NCI-H146 (cell line): ENCODE results near the gene KRT31.
A peak's percentile ranks its signal among the peaks of the same experiment; 100 is the strongest.
"Not testable (repeated sequence)": the region's sequence is repeated elsewhere in the genome, so short reads cannot be mapped to it uniquely, and the experiment has no call there.

Experiments
- DNase-seq: peaks from one replicate; lab custom pipeline; 2025; lab: John Stamatoyannopoulos, UW

The KRT31 gene

GRCh38 chr17:41417576-41418015 lies 20.2 kb upstream of the KRT31 start:
- DNase-seq, result peak; percentile 4

- no peak for DNase-seq
Measured at GRCh38 chr17:41417127-41417526, 19.7 kb upstream of the KRT31 start.

DNA sequence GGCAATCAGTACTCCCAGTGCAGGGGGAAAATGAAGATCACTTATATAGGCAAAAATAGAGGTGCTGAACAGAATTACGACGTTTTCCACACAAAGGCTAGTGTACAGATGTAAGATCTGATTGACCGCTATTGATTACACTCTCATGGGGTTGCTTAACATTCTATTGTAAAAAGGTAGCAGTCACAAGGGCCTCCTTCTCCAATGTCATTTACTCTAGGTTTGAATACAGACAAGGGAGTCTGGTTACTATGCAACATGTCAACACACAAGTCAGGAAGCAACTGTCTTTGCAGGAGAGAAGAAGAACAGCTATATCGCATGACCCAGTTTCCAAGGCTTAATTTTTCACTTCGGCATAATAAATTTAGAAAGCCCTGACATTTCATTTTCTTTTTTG lies 19.1 kb upstream of the KRT31 start:
- DNase-seq, result no peak

GRCh38 chr17:41415833-41416335 lies 18.5 kb upstream of the KRT31 start:
- no peak for DNase-seq

- no peak for DNase-seq
Measured at GRCh38 chr17:41415411-41415810, 18.0 kb upstream of the KRT31 start.

DNA sequence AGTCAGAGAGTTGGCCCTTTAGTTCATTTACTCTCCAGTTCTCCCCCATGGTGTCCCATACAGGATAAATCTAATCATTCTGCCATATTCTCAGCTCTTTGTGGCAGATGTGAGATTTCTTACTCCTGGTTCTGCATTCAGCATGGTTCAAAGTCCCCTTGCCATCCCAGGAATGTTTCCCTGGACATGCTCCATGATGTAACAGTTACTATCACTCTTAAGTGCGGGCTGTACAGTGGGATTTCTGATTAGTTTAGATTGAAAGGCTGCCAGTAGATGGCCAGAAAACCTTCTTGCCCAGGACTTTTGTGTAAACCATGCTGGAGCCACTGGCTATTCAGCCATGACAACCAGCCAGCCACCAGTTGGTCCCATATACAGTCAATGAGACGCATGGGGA lies 16.6 kb upstream of the KRT31 start:
- no peak for DNase-seq

GRCh38 chr17:41413353-41413957 lies 16.0 kb upstream of the KRT31 start:
- no peak for DNase-seq

DNA sequence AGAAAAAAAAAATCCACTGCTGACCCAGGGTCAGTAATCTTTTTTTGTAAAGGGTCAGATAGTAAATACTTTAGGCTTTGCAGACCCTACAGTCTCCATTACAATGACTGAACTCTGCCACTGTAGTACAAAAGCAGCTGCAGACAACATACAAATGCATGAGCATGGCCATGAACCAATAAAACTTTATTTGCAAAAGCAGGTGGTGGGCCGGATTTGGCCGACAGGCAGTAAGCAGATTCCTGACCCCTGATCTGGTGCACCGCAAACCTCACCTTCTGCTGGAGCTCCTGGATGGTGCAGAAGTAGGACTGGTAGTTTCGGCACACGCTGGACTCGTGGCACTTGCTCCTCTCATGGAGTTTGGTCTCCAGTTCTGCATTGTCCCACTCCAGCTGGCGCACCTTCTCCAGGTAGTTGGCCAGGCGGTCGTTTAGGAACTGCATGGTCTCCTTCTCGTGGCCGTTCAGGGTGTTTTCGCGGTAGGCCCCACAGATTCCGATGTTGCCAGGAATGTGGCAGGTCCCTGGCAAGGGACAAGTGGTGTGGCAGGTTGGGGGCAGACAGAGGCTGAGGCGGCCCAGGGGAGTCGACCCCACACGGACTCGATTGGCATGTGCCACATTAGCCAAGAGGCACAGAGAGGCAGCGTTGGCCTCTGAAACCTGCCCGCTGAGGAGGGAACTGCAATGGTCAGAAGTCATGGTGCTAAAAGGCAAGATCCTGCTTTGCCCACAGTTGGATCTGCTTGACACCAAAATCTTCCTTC lies 13.8 kb upstream of the KRT31 start:
- DNase-seq, result no peak

GRCh38 chr17:41407226-41407625 lies 9.8 kb upstream of the KRT31 start:
- DNase-seq, result no peak

- no peak for DNase-seq
Measured at GRCh38 chr17:41406205-41406604, 8.8 kb upstream of the KRT31 start.

GRCh38 chr17:41404024-41404671 lies 6.7 kb upstream of the KRT31 start:
- no peak for DNase-seq

DNA sequence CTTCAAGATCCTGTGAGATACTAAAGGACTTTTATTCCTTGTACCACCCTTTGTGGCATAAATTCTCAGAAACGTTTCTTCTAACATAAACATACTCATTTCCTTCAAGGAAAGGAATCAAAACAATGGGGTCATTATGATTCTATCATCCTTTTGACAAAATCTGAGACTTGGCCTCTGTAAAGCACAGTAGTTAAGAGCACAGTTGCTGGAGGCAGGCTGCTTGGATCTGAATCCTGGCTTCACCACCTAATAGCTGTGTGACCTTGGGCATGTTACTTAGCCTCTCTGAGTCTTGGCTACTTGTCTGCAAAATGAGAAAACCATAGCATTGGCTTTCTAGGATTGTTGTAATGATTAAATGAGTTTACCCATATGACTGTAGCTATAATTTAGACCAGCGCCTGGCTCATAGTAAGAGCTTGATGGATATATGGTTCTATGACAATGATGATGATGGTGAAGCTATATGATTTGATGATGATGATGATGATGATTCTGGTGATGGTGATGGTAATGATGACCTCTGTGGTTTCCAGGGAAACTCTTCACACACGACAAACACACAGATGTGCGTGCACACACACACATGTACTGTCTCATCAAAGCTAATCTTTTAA lies 6.1 kb upstream of the KRT31 start:
- no peak for DNase-seq

GRCh38 chr17:41402161-41402560 lies 4.8 kb upstream of the KRT31 start:
- DNase-seq, result no peak

DNA sequence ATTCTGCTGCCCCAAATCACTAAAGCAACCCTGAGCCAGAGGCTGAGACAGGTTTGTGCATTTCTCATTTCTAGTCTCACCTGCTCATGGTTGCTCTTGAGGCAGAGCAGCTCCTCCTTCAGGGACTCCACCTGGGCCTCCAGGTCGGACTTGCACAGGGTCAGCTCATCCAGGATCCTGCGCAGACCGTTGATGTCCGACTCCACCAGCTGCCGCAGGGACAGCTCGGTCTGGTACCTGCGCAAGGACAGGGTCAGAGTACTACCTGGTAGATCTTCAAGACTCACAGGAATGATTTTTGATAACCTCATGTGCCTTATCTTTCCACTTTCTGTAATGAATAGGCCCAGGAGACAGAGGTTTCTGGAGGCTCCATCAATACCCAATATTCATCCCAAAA lies 1.1 kb downstream of the KRT31 start:
- no peak for DNase-seq

DNA sequence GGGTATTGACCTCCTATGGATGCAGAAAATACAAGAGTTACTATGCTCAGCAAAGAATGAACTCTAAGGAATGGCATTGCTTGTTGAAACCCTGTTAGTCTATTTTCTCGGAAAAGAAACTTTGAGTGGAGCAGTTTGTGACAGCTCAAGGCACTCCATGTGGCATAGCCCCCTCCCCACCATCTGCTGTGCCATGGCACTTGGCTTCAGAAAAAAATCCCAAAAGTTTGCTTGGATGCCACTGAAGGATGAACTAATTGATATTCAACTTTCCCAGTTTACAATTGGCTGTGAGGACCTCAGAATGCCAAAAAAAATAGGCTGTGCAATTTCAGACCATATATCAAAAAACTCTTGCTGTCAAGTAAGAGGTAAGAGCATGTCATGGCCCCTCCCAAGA lies 1.8 kb downstream of the KRT31 start:
- DNase-seq, result no peak

- DNase-seq, result not testable (repeated sequence)
Measured at GRCh38 chr17:41395044-41395443, 2.4 kb downstream of the KRT31 start.

DNA sequence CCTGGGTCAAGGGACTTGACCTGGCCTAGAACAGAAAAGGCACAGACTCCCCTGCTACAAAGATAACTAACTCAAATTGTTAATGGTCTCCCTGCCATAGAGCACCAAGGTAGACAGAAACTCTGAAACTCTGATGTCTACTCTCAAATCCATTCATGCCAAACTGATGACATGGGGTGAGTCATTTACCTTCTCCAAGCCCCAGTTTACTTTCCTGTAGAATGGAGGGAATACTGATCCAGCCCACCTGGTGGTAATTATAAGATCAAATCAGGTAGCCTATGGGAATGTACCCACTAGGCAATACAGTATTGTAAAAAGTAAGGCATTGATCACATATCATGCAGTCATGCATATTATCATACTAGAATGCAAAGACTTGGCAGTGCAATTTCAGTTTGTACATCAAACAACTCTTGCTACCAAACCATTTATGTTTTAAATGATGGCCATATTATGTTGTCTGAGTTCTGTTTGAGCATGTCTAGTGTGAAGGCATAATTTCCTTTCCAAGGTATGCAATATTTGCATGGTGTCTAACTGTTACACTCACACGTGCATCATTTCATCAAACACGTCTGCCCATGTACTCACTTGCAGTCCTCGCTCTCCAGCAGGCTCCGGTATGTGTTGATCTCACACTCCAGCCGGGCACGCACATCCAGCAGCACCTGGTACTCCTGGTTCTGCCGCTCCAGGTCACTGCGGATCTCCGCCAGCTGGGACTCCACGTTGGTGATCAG lies 3.0 kb downstream of the KRT31 start:
- DNase-seq, result no peak

DNA sequence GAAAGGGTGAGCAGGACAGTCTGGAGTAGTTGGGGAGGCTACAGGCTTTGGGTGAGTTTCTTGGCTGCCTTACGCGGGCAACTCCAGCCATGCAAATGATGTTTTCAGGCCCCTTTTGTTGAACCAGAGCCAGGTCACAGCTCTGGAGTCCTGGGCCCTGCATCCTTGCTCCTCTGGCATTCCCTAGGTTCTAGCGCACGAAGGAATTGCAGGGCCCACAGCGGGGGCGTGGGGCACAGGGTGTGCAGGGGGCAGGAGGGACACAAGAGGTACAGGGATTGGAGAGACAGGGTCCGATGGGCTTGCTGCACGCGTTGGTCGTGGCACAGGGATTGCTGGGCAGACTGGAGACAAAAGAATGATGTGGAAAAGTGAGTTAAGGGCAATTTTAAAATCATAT lies 3.6 kb downstream of the KRT31 start:
- no peak for DNase-seq

DNA sequence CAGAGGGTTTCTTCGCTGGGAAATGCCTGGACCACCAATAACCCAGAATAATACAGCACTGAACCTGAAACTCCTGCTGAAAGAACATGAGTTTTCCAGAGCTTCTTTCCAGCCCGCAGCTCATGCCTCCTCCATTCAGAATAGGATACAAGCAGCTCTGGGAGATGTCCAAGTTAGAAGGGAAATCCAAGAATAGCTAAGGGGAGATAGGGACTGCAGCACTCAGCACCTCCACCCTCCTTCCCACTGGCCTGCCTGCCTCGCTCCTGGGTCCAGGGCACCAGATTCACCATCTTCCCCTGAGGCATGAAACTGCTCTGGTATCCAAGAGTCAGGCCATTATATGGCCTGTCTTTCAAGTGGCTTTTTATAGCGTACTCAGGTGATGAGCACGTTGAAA lies 4.1 kb downstream of the KRT31 start:
- DNase-seq, result no peak

DNA sequence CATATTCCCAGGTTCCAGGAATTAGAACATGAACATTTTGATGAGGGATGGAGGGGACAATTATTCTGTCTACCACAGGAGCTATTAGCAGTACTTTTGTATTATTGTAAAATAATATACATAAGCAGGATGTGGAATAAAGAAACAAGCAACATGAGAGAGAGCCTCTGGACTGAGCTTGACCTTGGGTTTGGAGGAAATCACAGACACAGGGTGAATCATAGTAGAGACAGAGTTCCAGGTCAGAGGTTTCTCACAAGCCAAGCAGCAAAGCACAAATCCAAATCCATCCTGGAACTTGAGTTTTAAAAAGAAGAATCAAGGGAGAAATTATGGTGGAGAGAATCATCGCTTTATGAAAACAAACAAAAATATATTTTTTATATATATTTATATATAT lies 5.1 kb downstream of the KRT31 start:
- no peak for DNase-seq

DNA sequence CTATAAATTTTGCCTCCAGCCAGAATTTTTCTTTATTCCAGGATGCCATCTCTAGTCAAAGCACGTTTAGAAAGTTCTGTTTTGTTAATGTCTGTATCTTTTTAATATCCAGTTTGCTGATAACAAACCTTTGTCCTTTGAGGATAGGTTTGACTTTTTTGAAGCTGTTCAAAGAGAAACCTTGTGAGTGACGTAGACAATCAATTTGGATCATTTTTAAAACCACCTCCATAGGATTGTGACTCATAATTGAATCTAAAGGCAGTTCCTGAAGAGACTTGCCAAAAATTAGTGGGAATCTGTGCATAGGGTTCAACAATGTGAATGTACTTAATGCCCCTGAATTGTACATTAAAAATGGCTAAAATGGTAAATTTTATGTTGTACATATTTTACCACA lies 5.9 kb downstream of the KRT31 start:
- DNase-seq, result no peak

GRCh38 chr17:41390411-41390938 lies 6.9 kb downstream of the KRT31 start:
- no peak for DNase-seq
